Heart right ventricle (tissue), 16 donors: ENCODE measurements around the gene UXT. TPM values are rescaled to one million over a fixed set of nuclear protein-coding genes. Genes with fewer than 3 reads are reported as not detected.
"Not testable (repeated sequence)": the region's sequence is repeated elsewhere in the genome, so short reads cannot be mapped to it uniquely, and the experiment has no call there.

ENCODE experiments used
- ATAC-seq, 8 donors: fragments of 200-7000 bp; cut with Tn5 transposase; one replicate each; pipeline ENCODE4 v1.9.1; 2020; ENCODE audit warnings: mild to moderate bottlenecking in 8 of 8, moderate library complexity in 8 of 8, moderate number of reproducible peaks in 1 of 8
- DNase-seq, 2 donors: peaks; one replicate each; pipeline ENCODE4 v3.0.0-alpha.2; 2020
- H3K27ac ChIP-seq, 10 donors: fragments of 200-600 bp; sonication (generic) in 2 of 10; one replicate each; pipeline versions ENCODE4 v1.5.0 to v1.8.0; 2020 to 2022; ENCODE audit warnings: mild to moderate bottlenecking in 3 of 10
- H3K27me3 ChIP-seq, 7 donors: fragments of 200-600 bp; one replicate each; pipeline ENCODE4 v1.8.0; 2021 to 2022; ENCODE audit warnings: mild to moderate bottlenecking in 2 of 7
- H3K36me3 ChIP-seq, 9 donors: fragments of 200-600 bp; sonication (generic) in 1 of 9; one replicate each; pipeline versions ENCODE4 v1.5.0 to v1.8.0; 2020 to 2022; ENCODE audit warnings: mild to moderate bottlenecking in 2 of 9
- H3K4me1 ChIP-seq, 9 donors: fragments of 200-600 bp; sonication (generic) in 1 of 9; one replicate each; pipeline versions ENCODE4 v1.5.0 to v1.8.0; 2020 to 2022; ENCODE audit warnings: mild to moderate bottlenecking in 4 of 9
- H3K4me3 ChIP-seq, 10 donors: fragments of 200-600 bp; sonication (generic) in 2 of 10; one replicate each; pipeline versions ENCODE4 v1.5.0 to v1.8.0; 2020 to 2022; ENCODE audit warnings: mild to moderate bottlenecking in 7 of 10, moderate library complexity in 2 of 10
- H3K9me3 ChIP-seq, 11 donors: fragments of 200-600 bp in 10 of 11; sonication (generic) in 2 of 11; one replicate each; pipeline versions ENCODE4 v1.5.0 to v1.8.0; 2013 to 2022; ENCODE audit warnings: mild to moderate bottlenecking in 2 of 11, control low read depth in 1 of 11, moderate library complexity in 1 of 11
- WGBS, 2 donors: extraction: QIAGEN DNeasy Blood & Tissue Kit; methylation state at CpG; one replicate each; pipeline ENCODE4 v1.1.7; 2013; ENCODE audit warnings: inconsistent platforms in 1 of 2; 5-methylcytosine and 5-hydroxymethylcytosine counted together
- intact Hi-C, 10 donors: fragments of 100-400 bp; cut with DNase I; formaldehyde crosslinking; loops; one replicate each; pipeline versions ENCODE4 v1.11.1 to v1.14.2; 2022
- polyA plus RNA-seq, 2 donors: library from polyadenylated mRNA; stranded (reverse); fragments of 200-250 nt; gene quantifications; one replicate each; pipeline ENCODE4 v1.2.3, GENCODE V29; 2013
- total RNA-seq, 10 donors: library from RNA; stranded (reverse); fragmentation: NEBNext Ultra II Directional in 3 of 10; extraction: Animal tissue kit (Norgen Biotek cat#: 25700) in 3 of 10; gene quantifications; one replicate each; pipeline versions ENCODE4 v1.2.1 to v1.2.4, GENCODE V29; 2021 to 2023
- TF ChIP-seq, protein P1 (sequence below), 9 donors: fragments of 200-600 bp; sonication (generic) in 2 of 9; IDR thresholded peaks; one replicate each; pipeline versions ENCODE4 v1.5.0 to v1.8.0; 2021 to 2022; ENCODE audit warnings: antibody characterized with exemption in 9 of 9, mild to moderate bottlenecking in 5 of 9, moderate library complexity in 1 of 9
- donor health status: Arrhythmogenic right ventricular cardiomyopathy.
- donor health status: ischemic (EF 13 %, LVEDD 7.1; RV severe dilation, severe dysfunction).
- donor health status: healthy with polysubstance abuse.
- donor health status: DM: no; HTN: yes; CAD: no.
- donor health status: DM: no; HTN: no; CAD: no.
- donor health status: ischemic (EF 25% LVEDD 6.9; RV normal size, moderate dysfunction).
- donor health status: ischemic (EF 25% LVEDD 5.7; RV mildly dilated, moderate dysfunction).
- donor health status: healthy.
- donor health status: DM: yes; HTN: yes; CAD: no.
- donor health status: Ischemic cardiomyopathy.
- donor health status: ischemic (EF 35%, LVEDD 5.7; RV mildly dilated, moderate dysfunction).
- donor health status: nonischemic (EF 11% LVEDD 7.7; RV severe dilation, severe dysfunction).
- donor health status: DM: yes; HTN: yes; CAD: no.
- donor health status: PGD.
- donor health status: ischemic (EF 29% LVEDD 5.4; RV normal size, mild dysfunction).
- donor health status: nonischemic (EF 23%, LVEDD 6.1; RV moderate dilation, normal function).

The UXT gene
- total and polyA plus RNA-seq, 12 donors, result 84.1 to 242 (median 92.1) TPM

- H3K36me3 ChIP-seq, result no peaks in the 10 kb centered on the region
- 38 to 44% methylated on average over 9 of the region's 9 CpGs for WGBS, 2 donors
- DNase-seq (no peak), ATAC-seq (no peak)
- no peaks in the 10 kb centered on the region for H3K27me3 ChIP-seq
- intact Hi-C loops, result no loop called here
- H3K9me3 ChIP-seq, result no peaks in the 10 kb centered on the region
- no peak overlapping the region for H3K4me3 ChIP-seq
- H3K4me1 ChIP-seq, result no peaks in the 10 kb centered on the region
- TF ChIP-seq, protein P1, sequence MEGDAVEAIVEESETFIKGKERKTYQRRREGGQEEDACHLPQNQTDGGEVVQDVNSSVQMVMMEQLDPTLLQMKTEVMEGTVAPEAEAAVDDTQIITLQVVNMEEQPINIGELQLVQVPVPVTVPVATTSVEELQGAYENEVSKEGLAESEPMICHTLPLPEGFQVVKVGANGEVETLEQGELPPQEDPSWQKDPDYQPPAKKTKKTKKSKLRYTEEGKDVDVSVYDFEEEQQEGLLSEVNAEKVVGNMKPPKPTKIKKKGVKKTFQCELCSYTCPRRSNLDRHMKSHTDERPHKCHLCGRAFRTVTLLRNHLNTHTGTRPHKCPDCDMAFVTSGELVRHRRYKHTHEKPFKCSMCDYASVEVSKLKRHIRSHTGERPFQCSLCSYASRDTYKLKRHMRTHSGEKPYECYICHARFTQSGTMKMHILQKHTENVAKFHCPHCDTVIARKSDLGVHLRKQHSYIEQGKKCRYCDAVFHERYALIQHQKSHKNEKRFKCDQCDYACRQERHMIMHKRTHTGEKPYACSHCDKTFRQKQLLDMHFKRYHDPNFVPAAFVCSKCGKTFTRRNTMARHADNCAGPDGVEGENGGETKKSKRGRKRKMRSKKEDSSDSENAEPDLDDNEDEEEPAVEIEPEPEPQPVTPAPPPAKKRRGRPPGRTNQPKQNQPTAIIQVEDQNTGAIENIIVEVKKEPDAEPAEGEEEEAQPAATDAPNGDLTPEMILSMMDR (IDR thresholded peaks at IDR 0.05), result no peak
- H3K27ac ChIP-seq, result no peak overlapping the region
Observed at GRCh38 chrX:47608130-47608810, 50.7 kb downstream of the UXT start.

- TF ChIP-seq, protein P1 (IDR thresholded peaks at IDR 0.05), result no peak
- Histone ChIP-seq H3K9me3 (no peaks in the 10 kb centered on the region), H3K27ac (no peak overlapping the region), H3K27me3 (no peaks in the 10 kb centered on the region), H3K4me1 (no peaks in the 10 kb centered on the region), H3K36me3 (no peaks in the 10 kb centered on the region), H3K4me3 (no peak overlapping the region)
- intact Hi-C loops, result no loop called here
- ATAC-seq, result no peak
- DNase-seq, result no peak
Observed at GRCh38 chrX:47607091-47607490, 51.9 kb downstream of the UXT start.

GRCh38 chrX:47605024-47605423 is 54.0 kb downstream of the UXT start:
- TF ChIP-seq, protein P1 (IDR thresholded peaks at IDR 0.05), result no peak
- Histone ChIP-seq H3K27ac (no peak overlapping the region), H3K27me3 (no peaks in the 10 kb centered on the region), H3K36me3 (no peaks in the 10 kb centered on the region), H3K9me3 (peaks cover 0 to 12% (median 0%) of the 10 kb centered on the region in 11 donors), H3K4me1 (no peaks in the 10 kb centered on the region), H3K4me3 (no peak overlapping the region)
- WGBS, 2 donors, result 66 to 73% methylated on average over 8 to 9 of the region's 9 CpGs
- ATAC-seq (no peak), DNase-seq (no peak)
- intact Hi-C loops, result no loop called here

DNA sequence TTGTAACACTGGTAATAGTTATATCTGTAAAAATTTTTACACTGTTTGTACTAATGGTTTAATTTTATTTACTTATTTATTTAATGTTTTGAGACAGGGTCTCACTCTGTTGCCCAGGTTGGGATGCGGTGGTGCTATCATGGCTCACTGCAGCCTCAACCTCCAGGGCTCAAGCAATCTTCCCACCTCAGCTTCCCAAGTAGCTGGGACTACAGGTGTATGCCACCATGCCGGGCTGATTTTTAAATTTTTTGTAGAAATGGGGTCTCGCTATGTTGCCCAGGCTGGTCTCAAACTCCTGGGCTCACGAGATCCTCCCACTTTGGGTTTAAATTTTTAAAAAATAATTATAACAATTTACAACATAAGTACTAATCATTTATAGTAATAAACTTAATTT is 55.9 kb downstream of the UXT start:
- H3K4me3 ChIP-seq, H3K27me3 ChIP-seq, DNase-seq, H3K27ac ChIP-seq, H3K4me1 ChIP-seq, ATAC-seq, intact Hi-C loops, H3K36me3 ChIP-seq: not testable (repeated sequence)
- WGBS, 2 donors, result 97% methylated on average over 4 of the region's 4 CpGs
- peaks cover 0 to 25% (median 0%) of the 10 kb centered on the region in 11 donors for H3K9me3 ChIP-seq

Other genes with a start within 250 kb of the UXT start
- 10 to 100 TPM; 10.6 to 19.3 (median 14.8) TPM for gene ZNF41, start 176.0 kb downstream of the UXT start, total RNA-seq
- 1 to 10 TPM; 3.1 to 6.7 TPM for gene ZNF41, start 176.0 kb downstream of the UXT start, polyA plus RNA-seq
- 10 to 100 TPM; 73.0 to 93.1 (median 79.8) TPM for gene ARAF, start 98.0 kb downstream of the UXT start, total RNA-seq
- 10 to 100 TPM; 45.2 to 57.0 TPM for gene ARAF, start 98.0 kb downstream of the UXT start, polyA plus RNA-seq
- 100 to 1,000 TPM in 2 of 10 donors, 10 to 100 TPM in 8; 32.8 to 534 (median 68.8) TPM for gene TIMP1, start 76.7 kb downstream of the UXT start, total RNA-seq
- 100 to 1,000 TPM; 240 to 826 TPM for gene TIMP1, start 76.7 kb downstream of the UXT start, polyA plus RNA-seq
- 10 to 100 TPM; 10.4 to 16.3 (median 13.8) TPM for gene SYN1, start 39.3 kb downstream of the UXT start, total RNA-seq
- 10 to 100 TPM in 1 of 2 donors, 1 to 10 TPM in 1; 7.0 to 11.1 TPM for gene SYN1, start 39.3 kb downstream of the UXT start, polyA plus RNA-seq
- gene CFP, start 29.2 kb downstream of the UXT start, total RNA-seq, result 10 to 100 TPM in 1 of 10 donors, 1 to 10 TPM in 9; 1.1 to 12.4 (median 1.8) TPM
- gene CFP, start 29.2 kb downstream of the UXT start, polyA plus RNA-seq, result 1 to 10 TPM; 2.3 to 2.4 TPM
- 10 to 100 TPM; 22.1 to 31.1 (median 24.8) TPM for gene ELK1, start 8.6 kb downstream of the UXT start, total RNA-seq
- gene ELK1, start 8.6 kb downstream of the UXT start, polyA plus RNA-seq, result 10 to 100 TPM in 1 of 2 donors, 1 to 10 TPM in 1; 6.9 to 34.1 TPM
- 10 to 100 TPM in 1 of 10 donors, 1 to 10 TPM in 9; 4.1 to 10.1 (median 7.3) TPM for gene ZNF81, start 177.7 kb upstream of the UXT start, total RNA-seq
- 1 to 10 TPM; 1.8 to 2.3 TPM for gene ZNF81, start 177.7 kb upstream of the UXT start, polyA plus RNA-seq